Esophagus muscularis mucosa (tissue), 3 donors: ENCODE measurements around the gene LHPP.

Experiments
- POLR2AphosphoS5 ChIP-seq, 2 donors: sonication (generic); formaldehyde crosslinking; IDR thresholded peaks; one replicate each; pipeline ENCODE4 v1.6.1; 2017; ENCODE audit warnings: antibody characterized with exemption in 2 of 2
- TF ChIP-seq, protein P1 (sequence below), 3 experiments: fragments of 200-600 bp in 2 of 3; fragments of 450-650 bp in 1 of 3; sonication (generic) in 2 of 3; IDR thresholded peaks; one replicate each; pipeline ENCODE4 v1.5.1; 2017 to 2019; ENCODE audit warnings: antibody characterized with exemption in 3 of 3, mild to moderate bottlenecking in 2 of 3, moderate library complexity in 1 of 3

DNA sequence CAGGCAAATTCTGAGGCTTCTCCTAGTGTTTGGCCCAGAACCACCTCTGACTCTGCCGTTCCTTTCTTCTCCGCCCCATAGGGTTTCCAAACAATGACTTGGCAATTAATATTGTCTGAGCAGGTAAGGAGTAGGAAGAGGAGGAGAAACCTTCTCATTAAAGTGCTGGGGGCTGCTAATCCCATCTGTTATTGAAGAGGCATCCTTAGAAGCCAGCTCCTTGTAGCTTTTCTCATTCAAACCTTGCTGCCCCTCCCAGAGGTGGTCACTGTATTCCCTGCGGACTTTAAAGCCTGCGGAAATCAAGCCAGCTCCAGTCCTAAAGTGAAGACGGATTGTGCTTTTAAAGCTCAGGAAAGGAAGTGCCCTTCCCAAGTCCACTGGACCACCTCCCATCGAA, 10.3 kb upstream of the LHPP start:
- TF ChIP-seq, protein P1, sequence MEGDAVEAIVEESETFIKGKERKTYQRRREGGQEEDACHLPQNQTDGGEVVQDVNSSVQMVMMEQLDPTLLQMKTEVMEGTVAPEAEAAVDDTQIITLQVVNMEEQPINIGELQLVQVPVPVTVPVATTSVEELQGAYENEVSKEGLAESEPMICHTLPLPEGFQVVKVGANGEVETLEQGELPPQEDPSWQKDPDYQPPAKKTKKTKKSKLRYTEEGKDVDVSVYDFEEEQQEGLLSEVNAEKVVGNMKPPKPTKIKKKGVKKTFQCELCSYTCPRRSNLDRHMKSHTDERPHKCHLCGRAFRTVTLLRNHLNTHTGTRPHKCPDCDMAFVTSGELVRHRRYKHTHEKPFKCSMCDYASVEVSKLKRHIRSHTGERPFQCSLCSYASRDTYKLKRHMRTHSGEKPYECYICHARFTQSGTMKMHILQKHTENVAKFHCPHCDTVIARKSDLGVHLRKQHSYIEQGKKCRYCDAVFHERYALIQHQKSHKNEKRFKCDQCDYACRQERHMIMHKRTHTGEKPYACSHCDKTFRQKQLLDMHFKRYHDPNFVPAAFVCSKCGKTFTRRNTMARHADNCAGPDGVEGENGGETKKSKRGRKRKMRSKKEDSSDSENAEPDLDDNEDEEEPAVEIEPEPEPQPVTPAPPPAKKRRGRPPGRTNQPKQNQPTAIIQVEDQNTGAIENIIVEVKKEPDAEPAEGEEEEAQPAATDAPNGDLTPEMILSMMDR (IDR thresholded peaks at IDR 0.05), result no peak
- TF ChIP-seq POLR2AphosphoS5 (IDR thresholded peaks at IDR 0.05), result no peak
